ENCODE data around the gene ITGAL.

- no peak for TF ChIP-seq CTCF (IDR thresholded peaks at IDR 0.05)
- TF ChIP-seq POLR2A (IDR thresholded peaks at IDR 0.05) = no peak
Observed at GRCh38 chr16:30565984-30566383, 93.4 kb downstream of the ITGAL start.
